NCI-H1436 treated with DMSO at 0.1 percent for 48 hours (cell line): Measurements from ENCODE around the gene ALX4.

Source experiments
- DNase-seq: peaks from one replicate; lab custom pipeline; 2025; lab: John Stamatoyannopoulos, UW

Gene ALX4

GRCh38 chr11:44335052-44335760 is 25.3 kb upstream of the ALX4 start:
- DNase-seq = no peak

GRCh38 chr11:44334356-44335004 is 24.5 kb upstream of the ALX4 start:
- no peak for DNase-seq

- no peak for DNase-seq
Measured at GRCh38 chr11:44333271-44334218, 23.6 kb upstream of the ALX4 start.

GRCh38 chr11:44332665-44333064 is 22.7 kb upstream of the ALX4 start:
- DNase-seq = no peak

GRCh38 chr11:44329472-44330230 is 19.7 kb upstream of the ALX4 start:
- DNase-seq = no peak

- no peak for DNase-seq
Measured at GRCh38 chr11:44328138-44328660, 18.3 kb upstream of the ALX4 start.

GRCh38 chr11:44327730-44328129 is 17.8 kb upstream of the ALX4 start:
- no peak for DNase-seq

GRCh38 chr11:44326615-44327475 is 16.9 kb upstream of the ALX4 start:
- DNase-seq = no peak

- no peak for DNase-seq
Measured at GRCh38 chr11:44325698-44326097, 15.8 kb upstream of the ALX4 start.

- DNase-seq = peak; percentile 56
Measured at GRCh38 chr11:44324749-44325525, 15.0 kb upstream of the ALX4 start.

GRCh38 chr11:44324222-44324621 is 14.3 kb upstream of the ALX4 start:
- DNase-seq = no peak

GRCh38 chr11:44322243-44322642 is 12.3 kb upstream of the ALX4 start:
- DNase-seq = no peak

- DNase-seq = no peak
Measured at GRCh38 chr11:44321059-44321458, 11.1 kb upstream of the ALX4 start.

GRCh38 chr11:44320289-44320973 is 10.5 kb upstream of the ALX4 start:
- DNase-seq = no peak

GRCh38 chr11:44319552-44320288 is 9.8 kb upstream of the ALX4 start:
- no peak for DNase-seq

GRCh38 chr11:44319170-44319551 is 9.2 kb upstream of the ALX4 start:
- DNase-seq = no peak

- no peak for DNase-seq
Measured at GRCh38 chr11:44318369-44318768, 8.4 kb upstream of the ALX4 start.

GRCh38 chr11:44316659-44317240 is 6.8 kb upstream of the ALX4 start:
- DNase-seq = no peak
